PC-9 (cell line): ENCODE results near the gene CRTC1. TPM values are rescaled to one million over a fixed set of nuclear protein-coding genes. Genes with fewer than 3 reads are reported as not detected.

Source experiments
- BruUV-seq: library from RNA; stranded (reverse); fragments of 400-500 nt; replicated peaks from 2 replicates; lab custom pipeline; 2021; lab: Mats Ljungman, UMichigan
- CTCF ChIA-PET: fragments of 300-600 bp; sonication (Branson Sonifier 250); formaldehyde crosslinking; loops from one replicate; lab custom pipeline; 2022; ENCODE audit warnings: antibody characterized with exemption; lab: Charles Lee
- POLR2A ChIA-PET: fragments of 300-600 bp; sonication (Branson Sonifier 250); formaldehyde crosslinking; loops from one replicate; lab custom pipeline; 2022; ENCODE audit warnings: antibody characterized with exemption; ENCODE audit not compliant: unreplicated experiment; lab: Charles Lee
- DNase-seq, 2 experiments: peaks; one replicate each; pipeline versions ENCODE4 v3.0.0 to v3.0.0-alpha.2; 2015 to 2022; ENCODE audit warnings: mixed read lengths in 1 of 2
- H2AFZ ChIP-seq: fragments of 200-600 bp; sonication (generic); 2 replicates; pipeline ENCODE4 v1.8.1; 2017; ENCODE audit warnings: antibody characterized with exemption
- H3F3A ChIP-seq: fragments of 200-600 bp; sonication (generic); 2 replicates; pipeline ENCODE4 v1.8.1; 2017; ENCODE audit warnings: antibody characterized with exemption, mild to moderate bottlenecking, low read depth; ENCODE audit not compliant: insufficient read depth
- H3K27ac ChIP-seq: fragments of 200-600 bp; sonication (generic); 2 replicates; pipeline ENCODE4 v1.6.1; 2016; ENCODE audit warnings: mixed run types
- H3K27me3 ChIP-seq: fragments of 200-600 bp; sonication (generic); 2 replicates; pipeline ENCODE4 v1.6.1; 2016; ENCODE audit warnings: low read depth, mixed run types; ENCODE audit not compliant: insufficient read depth
- H3K36me3 ChIP-seq: fragments of 200-600 bp; sonication (generic); 2 replicates; pipeline ENCODE4 v1.6.1; 2016; ENCODE audit warnings: low read depth, mixed run types
- H3K4me1 ChIP-seq: fragments of 200-600 bp; sonication (generic); replicated peaks from 2 replicates; pipeline ENCODE4 v1.6.1; 2016; ENCODE audit warnings: mixed run types; ENCODE audit not compliant: insufficient read depth
- H3K4me2 ChIP-seq: fragments of 200-600 bp; sonication (generic); 2 replicates; pipeline ENCODE4 v1.6.1; 2017; ENCODE audit warnings: mixed run types
- H3K4me3 ChIP-seq: fragments of 200-600 bp; sonication (generic); 2 replicates; pipeline ENCODE4 v1.6.1; 2016; ENCODE audit warnings: mixed run types
- H3K79me2 ChIP-seq: fragments of 200-600 bp; sonication (generic); 2 replicates; pipeline ENCODE4 v1.6.1; 2017; ENCODE audit warnings: low read depth, mixed run types
- H3K9me2 ChIP-seq: fragments of 200-600 bp; sonication (generic); 2 replicates; pipeline ENCODE4 v1.8.1; 2017; ENCODE audit warnings: mild to moderate bottlenecking; ENCODE audit not compliant: insufficient read depth
- H3K9me3 ChIP-seq: fragments of 200-600 bp; sonication (generic); 2 replicates; pipeline ENCODE4 v1.8.1; 2016; ENCODE audit warnings: low read depth; ENCODE audit not compliant: insufficient read depth
- H4K20me1 ChIP-seq: fragments of 200-600 bp; sonication (generic); 2 replicates; pipeline ENCODE4 v1.8.1; 2017; ENCODE audit not compliant: insufficient read depth
- EZH2 ChIP-seq: fragments of 200-600 bp; sonication (generic); IDR thresholded peaks from 2 replicates; pipeline ENCODE4 v1.8.0; 2017; ENCODE audit warnings: antibody characterized with exemption, low read depth
- intact Hi-C: fragments of 100-400 bp; cut with micrococcal nuclease; formaldehyde crosslinking; loops from one replicate; pipeline ENCODE4 v1.10.0; 2022; ENCODE audit not compliant: unreplicated experiment
- total RNA-seq: library from RNA; stranded (reverse); gene quantifications from 2 replicates; pipeline ENCODE4 v1.2.3, GENCODE V29; 2021
- TF ChIP-seq, protein P1 (sequence below): fragments of 200-600 bp; sonication (generic); conservative IDR thresholded peaks from 2 replicates; pipeline ENCODE4 v1.6.1; 2017; ENCODE audit warnings: mixed run types, antibody characterized with exemption, mild to moderate bottlenecking, moderate library complexity

The CRTC1 gene
- total RNA-seq, 1 experiment from 2014 or later: 16.6 TPM

DNA sequence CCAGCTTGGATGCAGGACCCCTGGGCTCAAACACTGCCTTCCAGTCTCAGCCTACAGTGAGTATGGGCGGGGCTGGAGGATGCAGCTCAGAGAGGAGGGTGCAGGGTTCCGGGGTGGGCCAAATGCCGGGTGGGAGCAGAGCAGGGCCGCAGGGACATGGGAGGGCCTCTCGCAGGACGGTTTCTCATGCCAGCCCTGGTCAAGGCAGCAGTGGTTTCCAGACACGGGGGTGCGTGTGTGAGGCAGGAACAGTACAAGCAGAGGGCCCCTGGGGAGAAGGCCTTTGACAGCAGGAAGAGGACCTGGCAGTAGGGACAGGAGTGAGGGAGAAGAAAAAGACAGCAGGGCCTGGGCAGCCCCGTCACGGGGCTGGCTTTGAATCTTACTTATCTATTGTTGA lies 34.1 kb downstream of the CRTC1 start:
- CTCF ChIA-PET: no interaction called here
- TF ChIP-seq, protein P1, sequence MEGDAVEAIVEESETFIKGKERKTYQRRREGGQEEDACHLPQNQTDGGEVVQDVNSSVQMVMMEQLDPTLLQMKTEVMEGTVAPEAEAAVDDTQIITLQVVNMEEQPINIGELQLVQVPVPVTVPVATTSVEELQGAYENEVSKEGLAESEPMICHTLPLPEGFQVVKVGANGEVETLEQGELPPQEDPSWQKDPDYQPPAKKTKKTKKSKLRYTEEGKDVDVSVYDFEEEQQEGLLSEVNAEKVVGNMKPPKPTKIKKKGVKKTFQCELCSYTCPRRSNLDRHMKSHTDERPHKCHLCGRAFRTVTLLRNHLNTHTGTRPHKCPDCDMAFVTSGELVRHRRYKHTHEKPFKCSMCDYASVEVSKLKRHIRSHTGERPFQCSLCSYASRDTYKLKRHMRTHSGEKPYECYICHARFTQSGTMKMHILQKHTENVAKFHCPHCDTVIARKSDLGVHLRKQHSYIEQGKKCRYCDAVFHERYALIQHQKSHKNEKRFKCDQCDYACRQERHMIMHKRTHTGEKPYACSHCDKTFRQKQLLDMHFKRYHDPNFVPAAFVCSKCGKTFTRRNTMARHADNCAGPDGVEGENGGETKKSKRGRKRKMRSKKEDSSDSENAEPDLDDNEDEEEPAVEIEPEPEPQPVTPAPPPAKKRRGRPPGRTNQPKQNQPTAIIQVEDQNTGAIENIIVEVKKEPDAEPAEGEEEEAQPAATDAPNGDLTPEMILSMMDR: no peak
- no peak for TF ChIP-seq EZH2
- no peaks in the 10 kb centered on the region for H3K4me1 ChIP-seq
- intact Hi-C loops: no loop called here
- H3K36me3 ChIP-seq: no peaks in the 10 kb centered on the region
- BruUV-seq: no TSS peak
- POLR2A ChIA-PET: no interaction called here
- H3K4me3 ChIP-seq: no peak overlapping the region
- H3K9me2 ChIP-seq: no peaks in the 10 kb centered on the region
- H3K27ac ChIP-seq: no peak overlapping the region
- H3F3A ChIP-seq: no peaks in the 10 kb centered on the region
- H4K20me1 ChIP-seq: peaks cover 29% of the 10 kb centered on the region
- H3K79me2 ChIP-seq: no peaks in the 10 kb centered on the region
- no peak for DNase-seq
- no peak overlapping the region for H2AFZ ChIP-seq
- H3K4me2 ChIP-seq: no peak overlapping the region
- no peaks in the 10 kb centered on the region for H3K27me3 ChIP-seq
- H3K9me3 ChIP-seq: no peaks in the 10 kb centered on the region

DNA sequence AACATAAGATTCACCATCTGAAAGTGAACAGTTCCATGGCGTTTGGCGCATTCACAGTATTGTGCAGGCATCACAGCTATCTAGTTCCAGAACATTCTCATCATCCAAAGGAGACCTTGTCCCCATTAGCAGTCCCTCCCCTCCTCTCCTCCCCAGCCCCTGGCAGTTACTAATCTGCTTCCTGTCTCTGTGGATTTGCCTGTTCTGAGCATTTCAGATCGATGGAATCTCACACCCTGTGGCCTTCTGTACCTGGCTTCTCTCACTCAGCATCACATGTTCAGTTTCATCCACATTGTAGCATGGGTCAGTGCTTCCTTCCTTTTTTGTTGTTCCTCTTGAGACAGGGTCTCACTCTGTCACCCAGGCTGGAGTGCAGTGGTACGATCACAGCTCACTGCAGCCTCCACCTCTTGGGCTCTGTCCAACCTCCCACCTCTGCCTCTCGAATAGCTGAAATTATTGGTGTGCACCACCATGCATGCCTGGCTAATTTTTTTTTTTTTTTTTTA lies 34.6 kb downstream of the CRTC1 start:
- Histone ChIP-seq H4K20me1 (peaks cover 29% of the 10 kb centered on the region), H2AFZ (no peak overlapping the region), H3K9me2 (no peaks in the 10 kb centered on the region), H3K4me1 (no peaks in the 10 kb centered on the region), H3K9me3 (no peaks in the 10 kb centered on the region), H3K36me3 (no peaks in the 10 kb centered on the region), H3F3A (no peaks in the 10 kb centered on the region), H3K4me2 (no peak overlapping the region), H3K4me3 (no peak overlapping the region), H3K79me2 (no peaks in the 10 kb centered on the region), H3K27ac (no peak overlapping the region), H3K27me3 (no peaks in the 10 kb centered on the region)
- POLR2A ChIA-PET: no interaction called here
- CTCF ChIA-PET: no interaction called here
- no peak for TF ChIP-seq EZH2
- TF ChIP-seq, protein P1: no peak
- BruUV-seq: no TSS peak
- DNase-seq: no peak
- intact Hi-C loops: no loop called here

DNA sequence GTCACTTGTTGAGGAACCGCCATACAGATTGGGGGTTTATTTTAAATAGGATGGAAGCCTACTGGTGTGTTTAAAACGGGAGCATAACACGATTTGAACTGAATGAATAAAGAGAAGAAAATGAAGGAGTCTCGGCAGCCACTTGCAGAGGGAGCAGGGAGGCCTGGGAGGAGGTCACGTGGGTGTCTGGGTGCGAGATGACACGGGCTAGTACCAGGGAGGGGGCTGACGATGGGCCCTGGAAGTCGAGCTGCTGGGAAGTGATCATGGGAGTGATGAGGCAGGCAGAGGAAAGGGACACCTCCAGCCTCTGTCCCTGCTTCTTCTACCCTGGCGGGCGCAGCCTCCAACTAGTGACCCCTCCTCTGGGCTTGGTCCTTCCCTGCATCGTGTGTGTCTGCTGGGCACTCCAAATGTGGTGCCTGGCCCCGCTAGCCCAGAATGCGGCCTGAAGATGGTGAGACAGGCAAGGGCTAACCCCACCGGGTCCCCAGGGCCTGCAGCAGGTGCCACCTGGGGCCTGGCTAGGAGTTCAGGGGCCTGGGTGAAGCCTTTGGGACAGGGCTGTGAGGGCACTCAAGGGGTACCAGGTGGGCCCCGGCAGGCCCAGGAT lies 35.5 kb downstream of the CRTC1 start:
- H3F3A ChIP-seq: no peaks in the 10 kb centered on the region
- no peak for DNase-seq
- H4K20me1 ChIP-seq: peaks cover 32% of the 10 kb centered on the region
- TF ChIP-seq, protein P1: no peak
- no peak for TF ChIP-seq EZH2
- H3K27ac ChIP-seq: no peak overlapping the region
- H3K4me2 ChIP-seq: no peak overlapping the region
- no peaks in the 10 kb centered on the region for H3K9me2 ChIP-seq
- no peaks in the 10 kb centered on the region for H3K36me3 ChIP-seq
- no peak overlapping the region for H2AFZ ChIP-seq
- H3K4me1 ChIP-seq: no peaks in the 10 kb centered on the region
- no peaks in the 10 kb centered on the region for H3K79me2 ChIP-seq
- BruUV-seq: no TSS peak
- H3K27me3 ChIP-seq: no peaks in the 10 kb centered on the region
- intact Hi-C loops: no loop called here
- no peaks in the 10 kb centered on the region for H3K9me3 ChIP-seq
- no peak overlapping the region for H3K4me3 ChIP-seq
- ChIA-PET CTCF (no interaction called here), POLR2A (no interaction called here)
